H9 (cell line): ENCODE results near the gene RGS14. TPM values are rescaled to one million over a fixed set of nuclear protein-coding genes. Genes with fewer than 3 reads are reported as not detected.

Source experiments
- DNase-seq: peaks from one replicate; pipeline ENCODE4 v3.0.0-alpha.2; 2017
- H2AFZ ChIP-seq: one replicate; pipeline ENCODE4 v1.6.1; 2013; ENCODE audit warnings: mild to moderate bottlenecking, low read length, control low read depth, moderate library complexity
- H2AK5ac ChIP-seq: 2 replicates; pipeline ENCODE4 v1.6.1; 2013; ENCODE audit warnings: low read length, control low read depth, mixed read lengths; ENCODE audit not compliant: insufficient read length
- H2BK120ac ChIP-seq: one replicate; pipeline ENCODE4 v1.6.1; 2013; ENCODE audit warnings: low read depth, mild to moderate bottlenecking, low read length, control low read depth, inconsistent platforms; ENCODE audit not compliant: poor library complexity, severe bottlenecking
- H2BK12ac ChIP-seq: 2 replicates; pipeline ENCODE4 v1.6.1; 2013; ENCODE audit warnings: low read length, control low read depth, mixed read lengths, low read depth; ENCODE audit not compliant: insufficient read length
- H2BK15ac ChIP-seq: 2 replicates; pipeline ENCODE4 v1.6.1; 2013; ENCODE audit warnings: low read depth, low read length, control low read depth
- H2BK20ac ChIP-seq: one replicate; pipeline ENCODE4 v1.6.1; 2013; ENCODE audit warnings: low read depth, mild to moderate bottlenecking, low read length, control low read depth, inconsistent platforms; ENCODE audit not compliant: poor library complexity, severe bottlenecking
- H2BK5ac ChIP-seq: 2 replicates; pipeline ENCODE4 v1.6.1; 2013; ENCODE audit warnings: low read length, control low read depth, mixed read lengths; ENCODE audit not compliant: insufficient read length
- H3K14ac ChIP-seq: 2 replicates; pipeline ENCODE4 v1.6.1; 2013; ENCODE audit warnings: low read length, control low read depth; ENCODE audit not compliant: insufficient read depth
- H3K18ac ChIP-seq: 2 replicates; pipeline ENCODE4 v1.6.1; 2013; ENCODE audit warnings: low read depth, mild to moderate bottlenecking, mixed read lengths, low read length, control low read depth; ENCODE audit not compliant: insufficient read length
- H3K23ac ChIP-seq: 2 replicates; pipeline ENCODE4 v1.6.1; 2013; ENCODE audit warnings: low read length, control low read depth, mixed read lengths, low read depth; ENCODE audit not compliant: insufficient read length
- H3K23me2 ChIP-seq: 2 replicates; pipeline ENCODE4 v1.6.1; 2013; ENCODE audit warnings: low read depth, mild to moderate bottlenecking, mixed read lengths, low read length, control low read depth; ENCODE audit not compliant: insufficient read length, poor library complexity, severe bottlenecking
- H3K27ac ChIP-seq: 2 replicates; pipeline ENCODE4 v1.5.1; 2013; ENCODE audit warnings: low read length, control low read depth, mixed read lengths, low read depth; ENCODE audit not compliant: insufficient read length
- H3K27me3 ChIP-seq: 2 replicates; pipeline ENCODE4 v1.6.1; 2013; ENCODE audit warnings: low read length, control low read depth, inconsistent platforms; ENCODE audit not compliant: insufficient read depth
- H3K4ac ChIP-seq: 2 replicates; pipeline ENCODE4 v1.6.1; 2013; ENCODE audit warnings: low read depth, mild to moderate bottlenecking, control low read depth, inconsistent platforms, low read length, moderate library complexity
- H3K4me1 ChIP-seq: 2 replicates; pipeline ENCODE4 v1.6.1; 2013; ENCODE audit warnings: low read length, control low read depth, inconsistent platforms; ENCODE audit not compliant: insufficient read depth
- H3K4me2 ChIP-seq: 2 replicates; pipeline ENCODE4 v1.6.1; 2013; ENCODE audit warnings: low read length, control low read depth, mixed read lengths; ENCODE audit not compliant: insufficient read length, insufficient read depth
- H3K56ac ChIP-seq: 2 replicates; pipeline ENCODE4 v1.6.1; 2013; ENCODE audit warnings: low read depth, mild to moderate bottlenecking, mixed read lengths, low read length, control low read depth; ENCODE audit not compliant: insufficient read length
- H3K79me1 ChIP-seq: 2 replicates; pipeline ENCODE4 v1.6.1; 2013; ENCODE audit warnings: low read depth, mild to moderate bottlenecking, moderate library complexity, low read length, control low read depth, inconsistent platforms; ENCODE audit not compliant: insufficient read depth, poor library complexity, severe bottlenecking
- H3K79me2 ChIP-seq: 2 replicates; pipeline ENCODE4 v1.6.1; 2013; ENCODE audit warnings: low read length, control low read depth, inconsistent platforms; ENCODE audit not compliant: insufficient read depth
- H3K9ac ChIP-seq: 2 replicates; pipeline ENCODE4 v1.6.1; 2013; ENCODE audit warnings: low read length, control low read depth, mixed read lengths; ENCODE audit not compliant: insufficient read length; ENCODE audit errors: extremely low read depth
- H3K9me3 ChIP-seq: one replicate; pipeline ENCODE4 v1.6.1; 2013; ENCODE audit warnings: low read depth, low read length, inconsistent platforms; ENCODE audit not compliant: control insufficient read depth
- H3T11ph ChIP-seq: one replicate; pipeline ENCODE4 v1.6.1; 2013; ENCODE audit warnings: mild to moderate bottlenecking, low read length, control low read depth, inconsistent platforms
- H4K20me1 ChIP-seq: one replicate; pipeline ENCODE4 v1.6.1; 2013; ENCODE audit not compliant: control insufficient read depth, insufficient read length, insufficient read depth
- H4K5ac ChIP-seq: 2 replicates; pipeline ENCODE4 v1.6.1; 2013; ENCODE audit warnings: low read depth, mild to moderate bottlenecking, mixed read lengths, low read length, control low read depth; ENCODE audit not compliant: insufficient read length
- H4K8ac ChIP-seq: replicated peaks from 2 replicates; pipeline ENCODE4 v1.6.1; 2013; ENCODE audit warnings: low read length, control low read depth, mixed read lengths, low read depth; ENCODE audit not compliant: insufficient read length
- H4K91ac ChIP-seq: 2 replicates; pipeline ENCODE4 v1.6.1; 2013; ENCODE audit warnings: low read depth, mild to moderate bottlenecking, moderate library complexity, mixed read lengths, low read length, control low read depth; ENCODE audit not compliant: insufficient read length
- H3K27ac Mint-ChIP-seq, 3 experiments: 2 replicates in 2 of 3; 3 replicates in 1 of 3; pipeline ENCODE4 v1.8.0; 2020 to 2021; ENCODE audit warnings: mixed read lengths in 3 of 3, mild to moderate bottlenecking in 1 of 3, moderate library complexity in 1 of 3
- H3K27me3 Mint-ChIP-seq: 2 replicates; pipeline ENCODE4 v1.8.0; 2021; ENCODE audit warnings: low read depth, mild to moderate bottlenecking, moderate library complexity, mixed read lengths
- H3K36me3 Mint-ChIP-seq, 3 experiments: 2 replicates in 2 of 3; 3 replicates in 1 of 3; pipeline ENCODE4 v1.8.0; 2020 to 2021; ENCODE audit warnings: low read depth in 3 of 3, mixed read lengths in 3 of 3; ENCODE audit not compliant: insufficient read depth in 1 of 3
- H3K4me1 Mint-ChIP-seq, 2 experiments: 2 replicates each; pipeline ENCODE4 v1.8.0; 2020; ENCODE audit warnings: mixed read lengths in 2 of 2
- H3K4me3 Mint-ChIP-seq, 2 experiments: 2 replicates in 1 of 2; 3 replicates in 1 of 2; pipeline ENCODE4 v1.8.0; 2020 to 2021; ENCODE audit warnings: mild to moderate bottlenecking in 2 of 2, mixed read lengths in 2 of 2, moderate library complexity in 1 of 2
- H3K9me3 Mint-ChIP-seq, 2 experiments: 2 replicates in 1 of 2; 3 replicates in 1 of 2; pipeline ENCODE4 v1.8.0; 2020; ENCODE audit warnings: mild to moderate bottlenecking in 2 of 2, mixed read lengths in 2 of 2, moderate library complexity in 1 of 2
- CTCF ChIP-seq: fragments of 200-600 bp; sonication (generic); conservative IDR thresholded peaks from 3 replicates; pipeline ENCODE4 v1.8.0; 2021; ENCODE audit warnings: antibody characterized with exemption, mild to moderate bottlenecking
- WGBS: extraction: QIAGEN DNeasy Blood & Tissue Kit; methylation state at CpG from one replicate; pipeline ENCODE4 v1.1.7; 2013; ENCODE audit warnings: missing lambda C conversion rate, low lambda C conversion rate, mixed read lengths; ENCODE audit not compliant: insufficient read length; ENCODE audit errors: extremely low coverage; 5-methylcytosine and 5-hydroxymethylcytosine counted together
- total RNA-seq: library from RNA; stranded (reverse); gene quantifications from 2 replicates; pipeline ENCODE4 v1.2.1, GENCODE V29; 2021

RGS14 gene
- total RNA-seq, 1 experiment from 2014 or later: 12.3 TPM

- Histone ChIP-seq H3K14ac (no peak overlapping the region), H3K9ac (no peak overlapping the region), H3K18ac (no peak overlapping the region), H2BK12ac (no peak overlapping the region), H2BK120ac (no peak overlapping the region), H2AFZ (no peak overlapping the region), H3K79me2 (no peaks in the 10 kb centered on the region), H2BK15ac (no peak overlapping the region), H3K56ac (no peak overlapping the region), H2AK5ac (no peak overlapping the region), H4K91ac (no peak overlapping the region), H3K27me3 (no peaks in the 10 kb centered on the region), H4K20me1 (peaks cover 2% of the 10 kb centered on the region), H3T11ph (no peak overlapping the region), H2BK5ac (no peak overlapping the region), H2BK20ac (no peak overlapping the region), H3K23me2 (no peaks in the 10 kb centered on the region), H3K4me1 (peaks cover 9% of the 10 kb centered on the region; the same call in 1 of the 2 replicates), H4K5ac (no peak overlapping the region), H3K27ac (no peak overlapping the region), H3K4me2 (no peak overlapping the region), H3K79me1 (no peaks in the 10 kb centered on the region), H3K9me3 (no peaks in the 10 kb centered on the region), H3K23ac (no peak overlapping the region), H3K4ac (no peak overlapping the region), H4K8ac (no peak overlapping the region)
- no peak for DNase-seq
- H3K36me3 Mint-ChIP-seq: peaks cover 4 to 57% (median 53%) of the 10 kb centered on the region in 3 experiments; a peak in 6 of 7 replicates
- no peak overlapping the region for H3K4me3 Mint-ChIP-seq
- no peaks in the 10 kb centered on the region for H3K9me3 Mint-ChIP-seq
- no CpG with 5 or more reads among the region's 6 CpGs for WGBS
- no peak for TF ChIP-seq CTCF
- no peaks in the 10 kb centered on the region for H3K27me3 Mint-ChIP-seq
- H3K27ac Mint-ChIP-seq: peak overlapping the region in 1 of 3 experiments; percentile 56; a peak in 2 of 7 replicates
- peaks cover 23 to 30% of the 10 kb centered on the region in 2 experiments for H3K4me1 Mint-ChIP-seq
These were observed 27.8 kb upstream of the RGS14 start for GRCh38 chr5:177329883-177330282.
